AG04449 (cell line): ENCODE measurements around the gene RGS6.

ENCODE experiments used
- CTCF ChIA-PET: fragments of 350-600 bp; formaldehyde crosslinking; extraction: SDS; loops from one replicate; lab custom pipeline; 2021; ENCODE audit warnings: antibody characterized with exemption; lab: Yijun Ruan, JAX
- POLR2A ChIA-PET: fragments of 400-600, 350-600 bp; formaldehyde crosslinking; extraction: SDS; loops from one replicate; lab custom pipeline; 2020; ENCODE audit warnings: antibody characterized with exemption, inconsistent platforms; lab: Yijun Ruan, JAX
- DNase-seq: peaks from one replicate; pipeline ENCODE4 v3.0.0-alpha.2; 2010; ENCODE audit warnings: low read depth, low spot score
- H3K4me3 ChIP-seq: 2 replicates; pipeline ENCODE4 v1.5.1; 2011; ENCODE audit warnings: low read depth, mild to moderate bottlenecking, control low read depth, low read length
- CTCF ChIP-seq: IDR thresholded peaks from one replicate; pipeline ENCODE4 v1.5.1; 2011; ENCODE audit warnings: mild to moderate bottlenecking, moderate library complexity, low read length, control low read depth, inconsistent platforms; ENCODE audit not compliant: insufficient read depth; ENCODE audit errors: missing control alignments

RGS6 gene

GRCh38 chr14:72027061-72027460, 94.8 kb downstream of the RGS6 start:
- no peak overlapping the region for H3K4me3 ChIP-seq
- no peak for DNase-seq
- ChIA-PET POLR2A (no interaction called here), CTCF (no interaction called here)
- TF ChIP-seq CTCF: no peak

- POLR2A ChIA-PET: no interaction called here
- CTCF ChIA-PET: no interaction called here
- H3K4me3 ChIP-seq: no peak overlapping the region
- no peak for TF ChIP-seq CTCF
- no peak for DNase-seq
Observed at GRCh38 chr14:72033365-72033764, 101.1 kb downstream of the RGS6 start.

GRCh38 chr14:72040528-72040927, 108.3 kb downstream of the RGS6 start:
- ChIA-PET POLR2A (no interaction called here), CTCF (no interaction called here)
- DNase-seq: no peak
- H3K4me3 ChIP-seq: no peak overlapping the region
- TF ChIP-seq CTCF: no peak

- ChIA-PET POLR2A (no interaction called here), CTCF (no interaction called here)
- no peak overlapping the region for H3K4me3 ChIP-seq
- TF ChIP-seq CTCF: no peak
- no peak for DNase-seq
Observed at GRCh38 chr14:72045271-72045670, 113.0 kb downstream of the RGS6 start.

- ChIA-PET POLR2A (no interaction called here), CTCF (no interaction called here)
- no peak for DNase-seq
- H3K4me3 ChIP-seq: no peak overlapping the region
- no peak for TF ChIP-seq CTCF
Observed at GRCh38 chr14:72045885-72046284, 113.7 kb downstream of the RGS6 start.

GRCh38 chr14:72049462-72049861, 117.2 kb downstream of the RGS6 start:
- no peak for DNase-seq
- POLR2A ChIA-PET: no interaction called here
- CTCF ChIA-PET: no interaction called here
- H3K4me3 ChIP-seq: no peak overlapping the region
- no peak for TF ChIP-seq CTCF
